ENCODE measurements around the gene CRTC1. TPM values are rescaled to one million over a fixed set of nuclear protein-coding genes. Genes with fewer than 3 reads are reported as not detected.

Gene CRTC1
- total RNA-seq, 4 donors from 2014 or later, result 1.8 to 3.6 (median 2.1) TPM

- H3K27me3 ChIP-seq, result peaks cover 28 to 100% (median 32%) of the 10 kb centered on the region in 4 donors
- 79 to 84% methylated on average over 10 to 12 of the region's 13 CpGs for WGBS, 2 donors
These were observed 109.9 kb downstream of the CRTC1 start for GRCh38 chr19:18793144-18794028.

GRCh38 chr19:18794029-18794313, 110.5 kb downstream of the CRTC1 start:
- H3K27me3 ChIP-seq, result peaks cover 22 to 100% (median 27%) of the 10 kb centered on the region in 4 donors
- intact Hi-C loops (cut with DNase I), result no loop called here

More at GRCh38 chr19:18793144-18794028, 109.9 kb downstream of the CRTC1 start:
- no peaks in the 10 kb centered on the region for H3K9me3 ChIP-seq
- H3K36me3 ChIP-seq, result no peaks in the 10 kb centered on the region
- no peak overlapping the region for H3K4me3 ChIP-seq
- no peak for DNase-seq
- H3K27ac ChIP-seq, result no peak overlapping the region
- H3K4me1 ChIP-seq, result peaks cover 27 to 40% (median 28%) of the 10 kb centered on the region in 3 donors
- intact Hi-C loops (cut with DNase I), result no loop called here
- TF ChIP-seq, protein P1, sequence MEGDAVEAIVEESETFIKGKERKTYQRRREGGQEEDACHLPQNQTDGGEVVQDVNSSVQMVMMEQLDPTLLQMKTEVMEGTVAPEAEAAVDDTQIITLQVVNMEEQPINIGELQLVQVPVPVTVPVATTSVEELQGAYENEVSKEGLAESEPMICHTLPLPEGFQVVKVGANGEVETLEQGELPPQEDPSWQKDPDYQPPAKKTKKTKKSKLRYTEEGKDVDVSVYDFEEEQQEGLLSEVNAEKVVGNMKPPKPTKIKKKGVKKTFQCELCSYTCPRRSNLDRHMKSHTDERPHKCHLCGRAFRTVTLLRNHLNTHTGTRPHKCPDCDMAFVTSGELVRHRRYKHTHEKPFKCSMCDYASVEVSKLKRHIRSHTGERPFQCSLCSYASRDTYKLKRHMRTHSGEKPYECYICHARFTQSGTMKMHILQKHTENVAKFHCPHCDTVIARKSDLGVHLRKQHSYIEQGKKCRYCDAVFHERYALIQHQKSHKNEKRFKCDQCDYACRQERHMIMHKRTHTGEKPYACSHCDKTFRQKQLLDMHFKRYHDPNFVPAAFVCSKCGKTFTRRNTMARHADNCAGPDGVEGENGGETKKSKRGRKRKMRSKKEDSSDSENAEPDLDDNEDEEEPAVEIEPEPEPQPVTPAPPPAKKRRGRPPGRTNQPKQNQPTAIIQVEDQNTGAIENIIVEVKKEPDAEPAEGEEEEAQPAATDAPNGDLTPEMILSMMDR (IDR thresholded peaks at IDR 0.05), result no peak
- no peak for TF ChIP-seq POLR2A (IDR thresholded peaks at IDR 0.05)

GRCh38 chr19:18794692-18795091, 111.2 kb downstream of the CRTC1 start:
- no peak overlapping the region for H3K27ac ChIP-seq
- peaks cover 14 to 31% (median 18%) of the 10 kb centered on the region in 3 donors for H3K4me1 ChIP-seq
- DNase-seq, result no peak
- H3K36me3 ChIP-seq, result no peaks in the 10 kb centered on the region
- H3K9me3 ChIP-seq, result no peaks in the 10 kb centered on the region
- TF ChIP-seq, protein P1 (IDR thresholded peaks at IDR 0.05), result no peak
- TF ChIP-seq POLR2A (IDR thresholded peaks at IDR 0.05), result no peak
- H3K27me3 ChIP-seq, result peaks cover 16 to 99% (median 20%) of the 10 kb centered on the region in 4 donors
- H3K4me3 ChIP-seq, result no peak overlapping the region
- intact Hi-C loops (cut with DNase I), result no loop called here
- 89 to 94% methylated on average over 6 of the region's 6 CpGs for WGBS, 2 donors

More at GRCh38 chr19:18794029-18794313, 110.5 kb downstream of the CRTC1 start:
- TF ChIP-seq, protein P1 (IDR thresholded peaks at IDR 0.05), result no peak
- no peak for TF ChIP-seq POLR2A (IDR thresholded peaks at IDR 0.05)
- WGBS, 2 donors, result 52 to 62% methylated on average over 5 of the region's 5 CpGs
- peaks cover 21 to 37% (median 25%) of the 10 kb centered on the region in 3 donors for H3K4me1 ChIP-seq
- no peaks in the 10 kb centered on the region for H3K9me3 ChIP-seq
- DNase-seq, result no peak
- H3K27ac ChIP-seq, result no peak overlapping the region
- no peaks in the 10 kb centered on the region for H3K36me3 ChIP-seq
- no peak overlapping the region for H3K4me3 ChIP-seq

DNA sequence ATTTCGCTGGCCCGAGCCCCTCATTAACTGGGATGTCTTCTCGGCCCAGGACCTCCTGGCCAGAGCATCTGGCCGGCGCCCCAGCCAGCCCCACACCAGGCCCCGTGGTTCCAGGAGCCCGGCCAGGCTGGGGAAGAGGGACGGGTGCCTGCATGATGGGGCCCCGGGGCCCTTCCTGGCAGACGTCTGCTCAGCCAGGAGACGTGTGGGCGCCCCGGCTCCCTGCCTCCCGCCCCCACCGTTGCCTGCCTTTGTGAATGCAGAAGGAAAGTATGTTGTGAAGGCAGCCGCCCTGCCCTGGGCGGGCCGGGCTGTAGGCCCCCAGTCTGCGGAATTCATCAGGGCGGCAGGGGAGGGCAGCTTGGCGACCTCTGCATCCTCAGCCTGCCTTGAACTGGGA, 112.1 kb downstream of the CRTC1 start:
- intact Hi-C loops (cut with DNase I), result no loop called here
- peaks cover 5 to 23% (median 11%) of the 10 kb centered on the region in 3 donors for H3K4me1 ChIP-seq
- no peaks in the 10 kb centered on the region for H3K36me3 ChIP-seq
- no peaks in the 10 kb centered on the region for H3K9me3 ChIP-seq
- no peak overlapping the region for H3K4me3 ChIP-seq
- TF ChIP-seq POLR2A (IDR thresholded peaks at IDR 0.05), result no peak
- TF ChIP-seq, protein P1 (IDR thresholded peaks at IDR 0.05), result no peak
- H3K27ac ChIP-seq, result no peak overlapping the region
- peaks cover 8 to 99% (median 12%) of the 10 kb centered on the region in 4 donors for H3K27me3 ChIP-seq
- WGBS, 2 donors, result 0 to 10% methylated on average over 1 to 4 of the region's 21 CpGs
- DNase-seq, result no peak

- Histone ChIP-seq H3K27me3 (peaks cover under 1 to 99% (median 5%) of the 10 kb centered on the region in 4 donors), H3K4me1 (peaks cover 0 to 16% (median 5%) of the 10 kb centered on the region in 3 donors), H3K27ac (no peak overlapping the region), H3K4me3 (no peak overlapping the region), H3K36me3 (no peaks in the 10 kb centered on the region), H3K9me3 (no peaks in the 10 kb centered on the region)
- intact Hi-C loops (cut with DNase I), result no loop called here
- no peak for TF ChIP-seq POLR2A (IDR thresholded peaks at IDR 0.05)
- TF ChIP-seq, protein P1 (IDR thresholded peaks at IDR 0.05), result no peak
- no peak for DNase-seq
- WGBS, 2 donors, result 54 to 66% methylated on average over 2 of the region's 2 CpGs
These were observed 112.8 kb downstream of the CRTC1 start for GRCh38 chr19:18796239-18796638.
